Measurements from ENCODE around the gene DENND2C. TPM values are rescaled to one million over a fixed set of nuclear protein-coding genes. Genes with fewer than 3 reads are reported as not detected.

The DENND2C gene
- total RNA-seq, 1 donor from 2014 or later: 3.2 TPM

GRCh38 chr1:114692947-114693346, 23.1 kb upstream of the DENND2C start:
- Histone ChIP-seq H3K4me1 (no peaks in the 10 kb centered on the region), H3K36me3 (no peaks in the 10 kb centered on the region), H3K4me3 (no peak overlapping the region), H3K27ac (replicated peaks) (no peak overlapping the region), H3K9me3 (replicated peaks) (no peaks in the 10 kb centered on the region), H3K27me3 (ENCODE audit: low read depth) (peaks cover 16% of the 10 kb centered on the region)
- DNase-seq: no peak
- intact Hi-C loops (cut with micrococcal nuclease): no loop called here
- TF ChIP-seq CTCF (IDR thresholded peaks at IDR 0.05; ENCODE audit: borderline replicate concordance): no peak

- Histone ChIP-seq H3K9me3 (replicated peaks) (no peaks in the 10 kb centered on the region), H3K4me1 (no peaks in the 10 kb centered on the region), H3K27me3 (ENCODE audit: low read depth) (peaks cover 32% of the 10 kb centered on the region), H3K36me3 (no peaks in the 10 kb centered on the region), H3K4me3 (no peak overlapping the region), H3K27ac (replicated peaks) (no peak overlapping the region)
- intact Hi-C loops (cut with micrococcal nuclease): no loop called here
- no peak for TF ChIP-seq CTCF (IDR thresholded peaks at IDR 0.05; ENCODE audit: borderline replicate concordance)
- no peak for DNase-seq
These were observed 21.2 kb upstream of the DENND2C start for GRCh38 chr1:114691061-114691460.

- H3K27ac ChIP-seq (replicated peaks): no peak overlapping the region
- H3K9me3 ChIP-seq (replicated peaks): no peaks in the 10 kb centered on the region
- intact Hi-C loops (cut with micrococcal nuclease): no loop called here
- H3K36me3 ChIP-seq: no peaks in the 10 kb centered on the region
- peaks cover 40% of the 10 kb centered on the region for H3K27me3 ChIP-seq (ENCODE audit: low read depth)
- TF ChIP-seq CTCF (IDR thresholded peaks at IDR 0.05; ENCODE audit: borderline replicate concordance): no peak
- no peak overlapping the region for H3K4me3 ChIP-seq
- no peak for DNase-seq
- H3K4me1 ChIP-seq: no peaks in the 10 kb centered on the region
These were observed 20.3 kb upstream of the DENND2C start for GRCh38 chr1:114690148-114690547.

GRCh38 chr1:114688526-114688925, 18.7 kb upstream of the DENND2C start:
- Histone ChIP-seq H3K4me3 (no peak overlapping the region), H3K4me1 (no peaks in the 10 kb centered on the region), H3K36me3 (no peaks in the 10 kb centered on the region), H3K27ac (replicated peaks) (no peak overlapping the region), H3K27me3 (ENCODE audit: low read depth) (peaks cover 40% of the 10 kb centered on the region), H3K9me3 (replicated peaks) (no peaks in the 10 kb centered on the region)
- intact Hi-C loops (cut with micrococcal nuclease): no loop called here
- no peak for DNase-seq
- TF ChIP-seq CTCF (IDR thresholded peaks at IDR 0.05; ENCODE audit: borderline replicate concordance): no peak

GRCh38 chr1:114685851-114686250, 16.0 kb upstream of the DENND2C start:
- TF ChIP-seq CTCF (IDR thresholded peaks at IDR 0.05; ENCODE audit: borderline replicate concordance): no peak
- H3K4me3 ChIP-seq: no peak overlapping the region
- DNase-seq: no peak
- intact Hi-C loops (cut with micrococcal nuclease): no loop called here
- H3K27me3 ChIP-seq (ENCODE audit: low read depth): peaks cover 40% of the 10 kb centered on the region
- H3K4me1 ChIP-seq: no peaks in the 10 kb centered on the region
- no peak overlapping the region for H3K27ac ChIP-seq (replicated peaks)
- no peaks in the 10 kb centered on the region for H3K36me3 ChIP-seq
- H3K9me3 ChIP-seq (replicated peaks): no peaks in the 10 kb centered on the region

- TF ChIP-seq CTCF (IDR thresholded peaks at IDR 0.05; ENCODE audit: borderline replicate concordance): no peak
- no peaks in the 10 kb centered on the region for H3K36me3 ChIP-seq
- H3K4me1 ChIP-seq: no peaks in the 10 kb centered on the region
- peaks cover 15% of the 10 kb centered on the region for H3K27me3 ChIP-seq (ENCODE audit: low read depth)
- no peak overlapping the region for H3K27ac ChIP-seq (replicated peaks)
- H3K4me3 ChIP-seq: no peak overlapping the region
- no peak for DNase-seq
- intact Hi-C loops (cut with micrococcal nuclease): no loop called here
- no peaks in the 10 kb centered on the region for H3K9me3 ChIP-seq (replicated peaks)
These were observed 7.8 kb upstream of the DENND2C start for GRCh38 chr1:114677691-114678090.
